ENCODE data around the gene CLN6. TPM values are rescaled to one million over a fixed set of nuclear protein-coding genes. Genes with fewer than 3 reads are reported as not detected.

Gene CLN6
- total and polyA plus RNA-seq, 2 experiments from 2014 or later: 10.7 to 18.7 TPM

DNA sequence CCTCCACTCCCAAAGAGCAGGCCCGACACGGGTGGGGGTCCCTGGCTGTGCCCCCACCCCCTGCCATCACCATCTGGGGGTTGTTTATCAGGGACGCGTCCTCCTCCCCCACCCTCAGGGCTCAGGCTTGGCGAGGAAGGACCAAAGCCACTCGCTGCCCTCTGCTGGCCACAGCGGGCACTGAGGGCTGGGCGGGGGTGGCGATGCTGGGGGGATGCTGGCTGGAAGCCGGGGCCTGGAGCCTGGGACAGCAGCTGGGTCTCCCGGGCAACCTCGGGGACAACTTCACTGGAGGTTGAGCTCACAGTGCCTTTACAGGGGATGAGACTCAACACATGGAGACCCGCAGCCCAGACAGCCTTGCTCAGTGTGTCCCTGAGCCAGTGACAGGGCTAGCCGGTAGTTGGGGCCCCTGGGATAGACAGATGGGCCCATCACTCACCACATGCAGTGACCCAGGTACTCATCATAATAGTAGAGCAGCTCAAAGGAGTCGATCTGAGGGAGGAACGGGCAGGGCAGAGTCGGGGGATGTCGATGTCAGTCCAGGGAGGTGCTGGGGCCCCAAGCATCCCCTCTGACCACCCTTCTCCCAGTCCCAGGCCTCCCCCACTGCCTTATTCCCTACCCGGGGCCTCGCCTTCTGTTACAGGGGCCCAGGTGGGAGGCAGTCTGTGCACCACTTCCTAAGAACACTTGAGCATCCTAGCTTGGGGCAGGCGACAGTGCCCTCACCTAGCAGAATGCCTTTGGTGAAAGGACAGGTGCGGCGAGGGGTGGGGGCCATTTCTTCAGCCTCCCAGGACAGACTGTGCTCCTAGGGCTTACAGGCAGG, 18.5 kb downstream of the CLN6 start:
- no peaks in the 10 kb centered on the region for H3K9me3 ChIP-seq (ENCODE audit: low read depth)
- H3K36me3 ChIP-seq (replicated peaks; ENCODE audit: insufficient read depth, low read depth): no peaks in the 10 kb centered on the region
- no peaks in the 10 kb centered on the region for H3K27me3 ChIP-seq
- no peak overlapping the region for H2AFZ ChIP-seq
- DNase-seq (ENCODE audit: low spot score): peak; percentile 70
- H3K79me2 ChIP-seq: peaks cover 16% of the 10 kb centered on the region
- no peak overlapping the region for H3K4me2 ChIP-seq
- TF ChIP-seq EZH2 (IDR thresholded peaks at IDR 0.05; ENCODE audit: borderline replicate concordance): no peak
- no peak for TF ChIP-seq EZH2phosphoT487 (IDR thresholded peaks at IDR 0.05; ENCODE audit: low read depth, severe bottlenecking, unreplicated experiment)
- TF ChIP-seq, protein P1, sequence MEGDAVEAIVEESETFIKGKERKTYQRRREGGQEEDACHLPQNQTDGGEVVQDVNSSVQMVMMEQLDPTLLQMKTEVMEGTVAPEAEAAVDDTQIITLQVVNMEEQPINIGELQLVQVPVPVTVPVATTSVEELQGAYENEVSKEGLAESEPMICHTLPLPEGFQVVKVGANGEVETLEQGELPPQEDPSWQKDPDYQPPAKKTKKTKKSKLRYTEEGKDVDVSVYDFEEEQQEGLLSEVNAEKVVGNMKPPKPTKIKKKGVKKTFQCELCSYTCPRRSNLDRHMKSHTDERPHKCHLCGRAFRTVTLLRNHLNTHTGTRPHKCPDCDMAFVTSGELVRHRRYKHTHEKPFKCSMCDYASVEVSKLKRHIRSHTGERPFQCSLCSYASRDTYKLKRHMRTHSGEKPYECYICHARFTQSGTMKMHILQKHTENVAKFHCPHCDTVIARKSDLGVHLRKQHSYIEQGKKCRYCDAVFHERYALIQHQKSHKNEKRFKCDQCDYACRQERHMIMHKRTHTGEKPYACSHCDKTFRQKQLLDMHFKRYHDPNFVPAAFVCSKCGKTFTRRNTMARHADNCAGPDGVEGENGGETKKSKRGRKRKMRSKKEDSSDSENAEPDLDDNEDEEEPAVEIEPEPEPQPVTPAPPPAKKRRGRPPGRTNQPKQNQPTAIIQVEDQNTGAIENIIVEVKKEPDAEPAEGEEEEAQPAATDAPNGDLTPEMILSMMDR (IDR thresholded peaks at IDR 0.05; ENCODE audit: poor library complexity): peak; percentile 82
- H3K4me3 ChIP-seq: no peak overlapping the region
- peaks cover 8% of the 10 kb centered on the region for H3K4me1 ChIP-seq (ENCODE audit: insufficient read depth)
- no peak overlapping the region for H3K27ac ChIP-seq
- H4K20me1 ChIP-seq (ENCODE audit: insufficient read depth, poor library complexity, severe bottlenecking): no peaks in the 10 kb centered on the region
- no peaks in the 10 kb centered on the region for H3K9me2 ChIP-seq (replicated peaks; ENCODE audit: insufficient read depth)
- WGBS (ENCODE audit: low lambda C conversion rate, missing lambda C conversion rate): 82% methylated on average over 14 of the region's 23 CpGs

DNA sequence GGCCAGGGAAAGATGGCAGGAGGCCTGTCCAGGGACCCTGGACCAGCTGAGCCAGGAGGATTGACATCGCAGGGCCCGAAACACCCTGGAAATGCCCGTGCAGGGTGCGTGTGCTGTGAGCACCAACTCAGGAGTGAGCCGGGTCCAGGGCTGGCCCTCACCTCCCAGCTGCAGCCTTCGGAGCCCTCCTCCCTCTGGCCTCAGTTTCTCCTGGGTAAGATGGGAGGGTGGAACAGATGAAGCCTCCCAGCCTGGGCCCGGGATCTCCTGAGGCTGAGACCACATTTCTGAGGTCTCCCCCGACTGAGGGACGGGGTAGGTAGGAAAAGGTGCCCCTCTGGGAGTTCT, 19.1 kb downstream of the CLN6 start:
- peak; percentile 4 for DNase-seq (ENCODE audit: low spot score)
- Histone ChIP-seq H3K9me3 (ENCODE audit: low read depth) (no peaks in the 10 kb centered on the region), H3K4me1 (ENCODE audit: insufficient read depth) (peaks cover 14% of the 10 kb centered on the region), H3K27me3 (no peaks in the 10 kb centered on the region), H3K27ac (no peak overlapping the region), H3K4me3 (no peak overlapping the region), H2AFZ (no peak overlapping the region), H3K36me3 (replicated peaks; ENCODE audit: insufficient read depth, low read depth) (no peaks in the 10 kb centered on the region), H3K9me2 (replicated peaks; ENCODE audit: insufficient read depth) (no peaks in the 10 kb centered on the region), H3K4me2 (no peak overlapping the region), H3K79me2 (peaks cover 11% of the 10 kb centered on the region), H4K20me1 (ENCODE audit: insufficient read depth, poor library complexity, severe bottlenecking) (no peaks in the 10 kb centered on the region)
- 95% methylated on average over 9 of the region's 9 CpGs for WGBS (ENCODE audit: low lambda C conversion rate, missing lambda C conversion rate)
- no peak for TF ChIP-seq EZH2 (IDR thresholded peaks at IDR 0.05; ENCODE audit: borderline replicate concordance)
- TF ChIP-seq, protein P1 (IDR thresholded peaks at IDR 0.05; ENCODE audit: poor library complexity): no peak
- no peak for TF ChIP-seq EZH2phosphoT487 (IDR thresholded peaks at IDR 0.05; ENCODE audit: low read depth, severe bottlenecking, unreplicated experiment)

DNA sequence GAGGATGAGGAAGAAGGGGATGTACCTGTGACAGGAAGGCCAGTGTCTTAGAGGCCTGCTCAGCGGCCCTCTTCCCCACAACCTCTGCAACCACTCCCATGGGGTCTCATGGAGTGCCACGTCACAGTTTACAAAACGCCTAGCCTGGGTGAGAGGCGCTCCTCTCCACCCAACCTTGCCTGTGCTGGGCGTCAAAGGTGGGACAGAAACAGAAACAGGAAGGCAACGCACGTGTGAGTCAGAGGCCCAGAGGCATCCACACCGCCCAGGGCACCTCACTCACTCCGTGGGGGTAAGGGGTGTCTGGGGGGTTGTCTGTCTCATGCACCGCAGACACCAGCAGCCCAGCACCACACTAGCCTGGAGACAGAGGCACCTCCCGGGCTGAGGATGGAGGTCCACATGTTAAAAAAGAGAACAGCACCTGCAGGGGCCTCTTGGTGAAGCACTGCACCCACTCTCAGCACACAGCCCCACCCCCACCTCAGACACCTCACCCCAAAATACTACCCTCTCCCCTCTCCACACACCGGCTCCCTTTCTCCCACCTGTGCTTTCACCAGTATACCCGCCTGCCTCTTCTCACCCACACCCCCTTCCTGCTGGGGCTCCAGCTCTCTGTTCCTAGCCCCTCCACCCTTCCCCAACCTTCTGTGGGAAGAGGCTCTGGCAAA, 19.7 kb downstream of the CLN6 start:
- TF ChIP-seq EZH2phosphoT487 (IDR thresholded peaks at IDR 0.05; ENCODE audit: low read depth, severe bottlenecking, unreplicated experiment) (no peak), EZH2 (IDR thresholded peaks at IDR 0.05; ENCODE audit: borderline replicate concordance) (no peak)
- TF ChIP-seq, protein P1 (IDR thresholded peaks at IDR 0.05; ENCODE audit: poor library complexity): no peak
- H3K79me2 ChIP-seq: peaks cover 9% of the 10 kb centered on the region
- 87% methylated on average over 13 of the region's 13 CpGs for WGBS (ENCODE audit: low lambda C conversion rate, missing lambda C conversion rate)
- H3K4me2 ChIP-seq: no peak overlapping the region
- H3K27ac ChIP-seq: no peak overlapping the region
- H3K27me3 ChIP-seq: no peaks in the 10 kb centered on the region
- H4K20me1 ChIP-seq (ENCODE audit: insufficient read depth, poor library complexity, severe bottlenecking): no peaks in the 10 kb centered on the region
- no peaks in the 10 kb centered on the region for H3K9me2 ChIP-seq (replicated peaks; ENCODE audit: insufficient read depth)
- peaks cover 17% of the 10 kb centered on the region for H3K4me1 ChIP-seq (ENCODE audit: insufficient read depth)
- no peak overlapping the region for H2AFZ ChIP-seq
- H3K36me3 ChIP-seq (replicated peaks; ENCODE audit: insufficient read depth, low read depth): no peaks in the 10 kb centered on the region
- no peak overlapping the region for H3K4me3 ChIP-seq
- DNase-seq (ENCODE audit: low spot score): no peak
- no peaks in the 10 kb centered on the region for H3K9me3 ChIP-seq (ENCODE audit: low read depth)
